ENCODE measurements around the gene KLRF2. TPM values are rescaled to one million over a fixed set of nuclear protein-coding genes. Genes with fewer than 3 reads are reported as not detected.

Gene KLRF2
- total RNA-seq, 3 donors from 2014 or later, result not detected

DNA sequence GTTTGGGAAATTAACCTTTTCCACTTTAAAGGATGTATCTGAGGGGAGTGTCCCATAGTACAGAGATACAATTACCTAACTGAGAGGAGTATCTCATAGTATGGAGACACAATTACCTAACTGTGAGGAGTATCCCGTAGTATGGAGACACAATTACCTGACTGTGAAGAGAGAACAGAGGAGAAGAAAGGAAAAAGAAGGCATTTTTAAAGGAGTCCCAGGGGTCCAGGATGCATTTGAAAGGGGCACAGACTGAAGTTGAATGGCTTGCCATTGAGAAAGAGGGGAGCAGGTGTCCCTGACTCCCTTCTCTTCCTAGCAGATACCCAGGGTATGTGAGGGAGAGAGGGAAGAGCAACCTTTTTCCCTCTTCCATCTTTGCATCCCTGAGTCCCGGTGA lies 17.9 kb downstream of the KLRF2 start:
- no peaks in the 10 kb centered on the region for H3K27me3 ChIP-seq
- intact Hi-C loops (cut with DNase I; ENCODE audit: low total_unique reads), result no loop called here
- H3K27ac ChIP-seq, result no peak overlapping the region
- TF ChIP-seq POLR2A (IDR thresholded peaks at IDR 0.05) (no peak), POLR2AphosphoS5 (IDR thresholded peaks at IDR 0.05) (no peak)
- TF ChIP-seq, protein P1, sequence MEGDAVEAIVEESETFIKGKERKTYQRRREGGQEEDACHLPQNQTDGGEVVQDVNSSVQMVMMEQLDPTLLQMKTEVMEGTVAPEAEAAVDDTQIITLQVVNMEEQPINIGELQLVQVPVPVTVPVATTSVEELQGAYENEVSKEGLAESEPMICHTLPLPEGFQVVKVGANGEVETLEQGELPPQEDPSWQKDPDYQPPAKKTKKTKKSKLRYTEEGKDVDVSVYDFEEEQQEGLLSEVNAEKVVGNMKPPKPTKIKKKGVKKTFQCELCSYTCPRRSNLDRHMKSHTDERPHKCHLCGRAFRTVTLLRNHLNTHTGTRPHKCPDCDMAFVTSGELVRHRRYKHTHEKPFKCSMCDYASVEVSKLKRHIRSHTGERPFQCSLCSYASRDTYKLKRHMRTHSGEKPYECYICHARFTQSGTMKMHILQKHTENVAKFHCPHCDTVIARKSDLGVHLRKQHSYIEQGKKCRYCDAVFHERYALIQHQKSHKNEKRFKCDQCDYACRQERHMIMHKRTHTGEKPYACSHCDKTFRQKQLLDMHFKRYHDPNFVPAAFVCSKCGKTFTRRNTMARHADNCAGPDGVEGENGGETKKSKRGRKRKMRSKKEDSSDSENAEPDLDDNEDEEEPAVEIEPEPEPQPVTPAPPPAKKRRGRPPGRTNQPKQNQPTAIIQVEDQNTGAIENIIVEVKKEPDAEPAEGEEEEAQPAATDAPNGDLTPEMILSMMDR (IDR thresholded peaks at IDR 0.05), result no peak
- peaks cover 12 to 25% of the 10 kb centered on the region in 2 donors for H3K9me3 ChIP-seq
- no peaks in the 10 kb centered on the region for H3K36me3 ChIP-seq
- H3K4me3 ChIP-seq, result no peak overlapping the region
- DNase-seq (ENCODE audit: low spot score in 2 of 2), result no peak
- no peaks in the 10 kb centered on the region for H3K4me1 ChIP-seq

DNA sequence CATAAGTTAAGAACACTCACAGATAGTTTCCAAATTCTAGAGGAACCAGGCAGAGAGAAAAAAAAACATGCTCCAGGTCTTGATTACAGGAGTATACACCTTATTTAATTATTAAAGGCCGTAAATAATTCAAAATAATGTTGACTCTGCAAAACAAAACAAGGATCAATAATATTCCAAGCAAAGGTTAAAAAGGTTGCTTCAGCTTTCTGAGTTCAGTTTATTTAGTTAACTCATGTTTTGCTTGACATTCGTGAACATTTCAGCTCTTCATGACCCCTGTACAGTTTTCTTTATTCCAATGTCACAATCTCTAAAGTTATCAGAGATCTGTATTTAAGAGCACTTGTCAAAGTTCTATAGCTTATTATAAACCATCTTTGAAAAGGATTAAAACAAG lies 19.6 kb downstream of the KLRF2 start:
- Histone ChIP-seq H3K4me3 (no peak overlapping the region), H3K27me3 (no peaks in the 10 kb centered on the region), H3K36me3 (no peaks in the 10 kb centered on the region), H3K27ac (no peak overlapping the region), H3K4me1 (no peaks in the 10 kb centered on the region), H3K9me3 (peaks cover 12 to 25% of the 10 kb centered on the region in 2 donors)
- DNase-seq (ENCODE audit: low spot score in 2 of 2), result no peak
- intact Hi-C loops (cut with DNase I; ENCODE audit: low total_unique reads), result no loop called here
- TF ChIP-seq, protein P1 (IDR thresholded peaks at IDR 0.05), result no peak
- TF ChIP-seq POLR2AphosphoS5 (IDR thresholded peaks at IDR 0.05), result no peak
- no peak for TF ChIP-seq POLR2A (IDR thresholded peaks at IDR 0.05)

DNA sequence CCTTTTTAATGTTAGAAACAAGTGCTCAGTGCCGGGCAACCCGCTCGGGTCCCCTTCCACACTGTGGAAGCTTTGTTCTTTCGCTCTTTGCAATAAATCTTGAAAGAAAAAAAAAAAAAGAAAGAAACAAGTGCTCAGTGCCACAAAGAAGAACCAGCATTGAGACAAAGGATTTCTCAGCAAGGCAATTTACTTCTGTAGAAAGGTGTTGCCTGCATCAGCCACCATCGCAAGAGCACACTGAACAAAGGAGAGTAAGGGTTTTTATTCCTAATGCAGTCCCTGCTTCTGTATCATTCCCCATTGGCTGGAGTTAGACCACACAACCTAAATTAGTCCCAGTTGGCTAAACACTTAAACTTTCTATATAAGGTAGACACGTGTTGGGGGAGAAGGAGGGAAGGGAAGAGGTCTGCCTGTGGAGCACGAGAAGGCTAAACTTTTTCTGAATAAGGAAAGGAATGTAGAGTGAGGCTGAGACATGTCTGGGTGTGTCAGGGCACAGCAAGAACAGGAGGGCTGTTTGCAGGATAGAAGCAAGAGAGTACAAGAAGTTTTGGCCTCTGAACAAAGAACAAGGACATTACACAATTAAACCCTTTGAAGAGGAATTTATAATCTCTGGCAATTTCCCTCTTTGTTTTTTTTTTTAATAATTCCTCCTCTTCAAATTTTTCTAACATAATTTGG lies 21.4 kb downstream of the KLRF2 start:
- no peaks in the 10 kb centered on the region for H3K27me3 ChIP-seq
- no peaks in the 10 kb centered on the region for H3K36me3 ChIP-seq
- no peaks in the 10 kb centered on the region for H3K4me1 ChIP-seq
- no peak for TF ChIP-seq POLR2AphosphoS5 (IDR thresholded peaks at IDR 0.05)
- TF ChIP-seq, protein P1 (IDR thresholded peaks at IDR 0.05), result no peak
- TF ChIP-seq POLR2A (IDR thresholded peaks at IDR 0.05), result no peak
- intact Hi-C loops (cut with DNase I; ENCODE audit: low total_unique reads), result loop anchor here (2.0 kb wide), 1 partner anchor 56 kb away; no protein-coding TSS in a partner anchor
- no peak for DNase-seq (ENCODE audit: low spot score in 2 of 2)
- no peak overlapping the region for H3K4me3 ChIP-seq
- peaks cover 12 to 25% of the 10 kb centered on the region in 2 donors for H3K9me3 ChIP-seq
- no peak overlapping the region for H3K27ac ChIP-seq

DNA sequence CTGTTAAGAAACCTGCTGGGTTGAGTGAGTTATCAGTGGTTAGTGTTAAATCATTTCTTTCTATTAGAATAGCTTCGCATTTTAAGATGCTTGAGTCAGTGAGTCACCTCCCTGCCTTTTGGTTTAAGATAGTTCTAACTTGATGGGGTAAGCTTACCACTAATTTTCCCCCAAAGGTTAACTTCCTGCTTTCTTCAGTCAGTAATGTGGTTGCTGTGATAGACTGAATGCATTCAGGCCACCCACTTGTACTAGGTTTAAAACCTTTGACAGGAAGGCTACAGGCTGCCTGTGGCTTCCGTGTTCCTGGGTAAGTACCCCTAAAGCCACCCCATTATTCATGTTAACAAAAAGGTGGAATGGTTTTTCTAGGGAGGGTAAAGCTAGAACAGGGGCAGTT lies 25.6 kb downstream of the KLRF2 start:
- Histone ChIP-seq H3K36me3 (no peaks in the 10 kb centered on the region), H3K27me3 (no peaks in the 10 kb centered on the region), H3K4me1 (no peaks in the 10 kb centered on the region), H3K4me3 (no peak overlapping the region), H3K9me3 (peaks cover 29 to 40% of the 10 kb centered on the region in 2 donors), H3K27ac (no peak overlapping the region)
- no peak for DNase-seq (ENCODE audit: low spot score in 2 of 2)
- intact Hi-C loops (cut with DNase I; ENCODE audit: low total_unique reads), result no loop called here
- TF ChIP-seq, protein P1 (IDR thresholded peaks at IDR 0.05), result no peak
- no peak for TF ChIP-seq POLR2A (IDR thresholded peaks at IDR 0.05)
- no peak for TF ChIP-seq POLR2AphosphoS5 (IDR thresholded peaks at IDR 0.05)

DNA sequence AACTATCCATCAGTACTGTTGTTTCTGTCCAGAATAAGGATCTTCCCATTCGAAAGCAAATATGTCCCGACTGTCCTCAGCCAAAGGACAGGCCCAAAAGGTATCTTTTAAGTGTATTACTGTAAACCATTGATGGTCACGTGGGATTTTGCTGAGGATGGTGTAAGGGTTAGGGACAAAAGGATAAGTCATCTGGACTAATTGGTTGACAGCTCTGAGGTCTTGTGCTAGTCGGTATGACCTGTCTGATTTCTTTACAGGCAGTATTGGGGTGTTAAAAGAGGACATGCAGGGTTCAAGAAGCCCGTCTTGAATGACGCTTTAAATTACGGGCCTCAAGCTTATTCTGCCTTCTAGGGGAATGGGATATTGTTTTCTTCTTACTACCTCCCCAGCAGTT lies 26.5 kb downstream of the KLRF2 start:
- DNase-seq (ENCODE audit: low spot score in 2 of 2), result no peak
- intact Hi-C loops (cut with DNase I; ENCODE audit: low total_unique reads), result no loop called here

More for the DNA sequence above, 26.5 kb downstream of the KLRF2 start:
- H3K36me3 ChIP-seq, result no peaks in the 10 kb centered on the region
- H3K27me3 ChIP-seq, result no peaks in the 10 kb centered on the region
- peaks cover 25 to 31% of the 10 kb centered on the region in 2 donors for H3K9me3 ChIP-seq
- no peaks in the 10 kb centered on the region for H3K4me1 ChIP-seq
- no peak overlapping the region for H3K4me3 ChIP-seq
- TF ChIP-seq, protein P1 (IDR thresholded peaks at IDR 0.05), result no peak
- TF ChIP-seq POLR2AphosphoS5 (IDR thresholded peaks at IDR 0.05) (no peak), POLR2A (IDR thresholded peaks at IDR 0.05) (no peak)
- H3K27ac ChIP-seq, result no peak overlapping the region
